Activated CD4-positive, alpha-beta memory T cell treated with anti-CD3 and anti-CD28 coated beads, Interleukin-2, amount 10 ng/mL, durations not matched to agents 7 days and 5 days (primary cell): ENCODE data around the gene MMEL1. TPM values are rescaled to one million over a fixed set of nuclear protein-coding genes. Genes with fewer than 3 reads are reported as not detected.

ENCODE experiments used
- CTCF ChIA-PET: fragments of 350-600 bp; sonication (Branson Sonifier 250); formaldehyde crosslinking; loops from one replicate; lab custom pipeline; 2021; ENCODE audit warnings: antibody characterized with exemption, inconsistent platforms; lab: Charles Lee
- POLR2A ChIA-PET: fragments of 350-600 bp; sonication (Branson Sonifier 250); formaldehyde crosslinking; loops from one replicate; lab custom pipeline; 2021; ENCODE audit warnings: antibody characterized with exemption; lab: Charles Lee
- DNase-seq: peaks from one replicate; pipeline ENCODE4 v3.0.0-alpha.2; 2020
- H3K27ac Mint-ChIP-seq: one replicate; pipeline ENCODE4 v1.8.0; 2021; ENCODE audit warnings: mild to moderate bottlenecking, mixed read lengths
- H3K27me3 Mint-ChIP-seq: one replicate; pipeline ENCODE4 v1.8.0; 2021; ENCODE audit warnings: mixed read lengths
- H3K36me3 Mint-ChIP-seq: one replicate; pipeline ENCODE4 v1.8.0; 2021; ENCODE audit warnings: low read depth, mixed read lengths
- H3K4me1 Mint-ChIP-seq: one replicate; pipeline ENCODE4 v1.8.0; 2021; ENCODE audit warnings: mixed read lengths
- H3K4me3 Mint-ChIP-seq: one replicate; pipeline ENCODE4 v1.8.0; 2021; ENCODE audit warnings: mild to moderate bottlenecking, mixed read lengths
- H3K9me3 Mint-ChIP-seq: one replicate; pipeline ENCODE4 v1.8.0; 2021; ENCODE audit warnings: mixed read lengths
- total RNA-seq, 2 experiments: library from RNA; stranded (reverse); gene quantifications; one replicate each; pipeline ENCODE4 v1.2.3, GENCODE V29; 2021

Gene MMEL1
- total RNA-seq, 2 experiments from 2014 or later: 1.0 to 1.5 TPM

DNA sequence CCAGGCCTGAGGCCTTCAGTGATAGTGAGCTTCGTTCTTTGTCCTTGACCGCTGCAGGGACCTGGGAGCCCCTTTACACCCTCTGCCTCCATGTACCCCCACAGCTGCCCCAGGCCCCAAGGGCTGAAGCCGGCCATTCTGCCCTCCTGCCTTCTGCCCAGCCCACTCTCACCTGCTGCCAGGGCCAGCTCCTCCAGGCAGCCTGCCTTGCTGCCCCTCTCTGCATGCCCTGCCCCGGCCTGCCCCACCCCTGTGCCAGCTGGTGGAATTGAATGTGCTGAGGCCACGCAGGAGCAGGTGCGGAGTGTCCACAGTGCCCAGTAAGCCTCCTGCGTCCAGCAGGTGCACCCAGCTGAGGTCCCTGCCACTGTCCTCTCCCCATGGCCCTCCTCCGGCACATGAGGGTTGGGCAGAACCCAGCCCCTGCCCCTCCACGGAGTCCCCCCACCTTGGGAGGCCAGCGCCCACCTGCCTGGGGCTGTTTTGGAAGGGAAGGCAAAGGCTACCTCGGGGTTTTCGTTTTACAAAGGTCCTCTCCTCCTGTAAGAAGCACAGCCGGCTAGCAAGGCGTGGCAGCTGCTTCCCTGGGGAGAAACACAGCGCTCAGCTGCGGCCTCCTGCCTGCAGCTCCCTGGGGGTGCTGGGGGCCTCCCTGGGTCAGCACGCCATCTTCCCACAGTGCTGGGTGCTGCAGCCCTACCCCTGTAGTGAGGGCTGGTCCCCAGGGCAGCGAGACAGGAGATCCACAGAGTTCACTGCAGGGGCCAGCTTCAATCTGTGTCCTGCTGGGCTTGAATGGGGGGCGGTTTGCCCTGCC lies 21.0 kb downstream of the MMEL1 start:
- Mint-ChIP-seq H3K27me3 (peaks cover 3% of the 10 kb centered on the region), H3K27ac (no peak overlapping the region), H3K9me3 (peaks cover 24% of the 10 kb centered on the region), H3K4me3 (no peak overlapping the region), H3K36me3 (peaks cover 4% of the 10 kb centered on the region), H3K4me1 (peaks cover 4% of the 10 kb centered on the region)
- CTCF ChIA-PET: no interaction called here
- POLR2A ChIA-PET: no interaction called here
- no peak for DNase-seq

- H3K27ac Mint-ChIP-seq: no peak overlapping the region
- no peaks in the 10 kb centered on the region for H3K4me1 Mint-ChIP-seq
- no peak overlapping the region for H3K4me3 Mint-ChIP-seq
- H3K9me3 Mint-ChIP-seq: peaks cover 18% of the 10 kb centered on the region
- no peak for DNase-seq
- POLR2A ChIA-PET: no interaction called here
- peaks cover 3% of the 10 kb centered on the region for H3K27me3 Mint-ChIP-seq
- CTCF ChIA-PET: no interaction called here
- no peaks in the 10 kb centered on the region for H3K36me3 Mint-ChIP-seq
Observed at GRCh38 chr1:2611031-2611501, 21.8 kb downstream of the MMEL1 start.

- Mint-ChIP-seq H3K4me3 (no peak overlapping the region), H3K27ac (no peak overlapping the region), H3K36me3 (no peaks in the 10 kb centered on the region), H3K27me3 (peaks cover 3% of the 10 kb centered on the region), H3K9me3 (peaks cover 14% of the 10 kb centered on the region), H3K4me1 (no peaks in the 10 kb centered on the region)
- ChIA-PET POLR2A (no interaction called here), CTCF (no interaction called here)
- DNase-seq: no peak
Observed at GRCh38 chr1:2610036-2610959, 22.5 kb downstream of the MMEL1 start.

DNA sequence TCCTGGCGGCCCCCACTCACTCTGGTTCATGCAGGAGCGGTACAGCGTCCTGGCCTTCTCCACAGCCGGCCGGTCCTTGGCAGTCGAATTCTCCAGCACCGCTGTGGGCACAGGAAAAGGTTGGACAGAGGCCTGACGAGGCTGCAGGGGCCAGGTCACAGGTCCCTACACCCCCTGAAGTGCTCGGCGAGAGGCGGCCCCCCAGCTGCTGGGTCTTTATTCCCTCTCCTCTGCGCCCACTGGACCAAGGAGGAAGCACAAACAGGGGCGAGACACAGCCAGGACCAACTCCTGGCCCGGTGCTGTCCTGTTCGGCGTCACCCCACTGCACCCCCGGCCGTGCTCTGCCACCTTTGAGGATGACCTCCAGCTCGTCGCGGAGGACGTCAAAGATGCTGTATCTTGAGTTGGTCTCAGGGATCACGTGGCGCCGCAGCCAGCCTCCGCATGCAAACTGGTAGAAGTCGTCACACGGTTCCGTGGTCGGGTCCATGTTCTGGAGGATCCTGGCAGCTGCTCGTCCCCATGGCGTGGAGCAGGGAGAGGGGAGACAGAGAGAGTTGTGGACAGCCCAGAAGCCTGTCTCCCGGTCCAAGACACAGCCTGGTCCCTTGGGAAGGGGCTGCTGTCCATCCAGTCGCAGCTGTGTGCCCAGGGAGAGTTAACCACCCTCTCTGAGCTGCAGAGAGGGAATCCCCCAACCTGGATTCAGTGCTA lies 23.3 kb downstream of the MMEL1 start:
- no peak for DNase-seq
- no peak overlapping the region for H3K27ac Mint-ChIP-seq
- no peak overlapping the region for H3K4me3 Mint-ChIP-seq
- peaks cover 10% of the 10 kb centered on the region for H3K9me3 Mint-ChIP-seq
- no peaks in the 10 kb centered on the region for H3K36me3 Mint-ChIP-seq
- ChIA-PET POLR2A (interaction anchor here (0.6 kb wide), 1 partner anchor 324 kb away, joined by 3 read pairs; no protein-coding TSS in a partner anchor), CTCF (no interaction called here)
- no peaks in the 10 kb centered on the region for H3K4me1 Mint-ChIP-seq
- H3K27me3 Mint-ChIP-seq: peaks cover 3% of the 10 kb centered on the region

GRCh38 chr1:2607641-2608091 lies 25.1 kb downstream of the MMEL1 start:
- ChIA-PET CTCF (no interaction called here), POLR2A (no interaction called here)
- DNase-seq: no peak
- Mint-ChIP-seq H3K36me3 (no peaks in the 10 kb centered on the region), H3K9me3 (peaks cover 4% of the 10 kb centered on the region), H3K27me3 (no peaks in the 10 kb centered on the region), H3K4me1 (no peaks in the 10 kb centered on the region), H3K4me3 (no peak overlapping the region), H3K27ac (no peak overlapping the region)

- POLR2A ChIA-PET: no interaction called here
- H3K27ac Mint-ChIP-seq: no peak overlapping the region
- H3K9me3 Mint-ChIP-seq: peaks cover 4% of the 10 kb centered on the region
- CTCF ChIA-PET: no interaction called here
- H3K4me3 Mint-ChIP-seq: no peak overlapping the region
- H3K4me1 Mint-ChIP-seq: no peaks in the 10 kb centered on the region
- no peaks in the 10 kb centered on the region for H3K36me3 Mint-ChIP-seq
- H3K27me3 Mint-ChIP-seq: no peaks in the 10 kb centered on the region
- no peak for DNase-seq
Observed at GRCh38 chr1:2606881-2607621, 25.8 kb downstream of the MMEL1 start.

DNA sequence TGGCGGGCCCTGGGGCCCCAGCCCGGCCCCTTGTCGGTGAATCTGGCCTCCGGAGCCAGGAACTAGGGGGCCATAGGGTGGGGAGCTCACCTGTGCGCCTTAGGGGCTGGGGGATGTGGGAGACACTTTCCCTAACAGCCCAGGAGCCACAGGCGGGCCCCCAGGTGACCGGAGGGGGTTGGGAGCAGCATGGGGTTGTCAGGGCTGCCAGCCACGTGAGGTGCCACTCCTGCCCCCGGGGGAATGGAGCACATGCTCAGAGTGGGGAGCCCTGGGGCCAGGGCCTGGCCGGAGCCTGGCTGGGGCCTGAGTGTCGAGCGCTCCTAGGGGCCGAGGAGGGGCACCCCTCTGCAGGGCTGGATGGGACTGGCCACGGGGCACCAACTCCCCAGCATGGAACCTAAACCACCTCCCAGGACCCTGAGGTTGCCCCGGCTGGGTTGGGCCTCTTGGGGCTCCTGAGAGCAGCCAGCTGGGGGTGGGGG lies 26.4 kb downstream of the MMEL1 start:
- Mint-ChIP-seq H3K4me1 (no peaks in the 10 kb centered on the region), H3K36me3 (no peaks in the 10 kb centered on the region), H3K9me3 (peaks cover 4% of the 10 kb centered on the region), H3K27me3 (no peaks in the 10 kb centered on the region), H3K27ac (no peak overlapping the region), H3K4me3 (no peak overlapping the region)
- CTCF ChIA-PET: no interaction called here
- POLR2A ChIA-PET: no interaction called here
- no peak for DNase-seq

DNA sequence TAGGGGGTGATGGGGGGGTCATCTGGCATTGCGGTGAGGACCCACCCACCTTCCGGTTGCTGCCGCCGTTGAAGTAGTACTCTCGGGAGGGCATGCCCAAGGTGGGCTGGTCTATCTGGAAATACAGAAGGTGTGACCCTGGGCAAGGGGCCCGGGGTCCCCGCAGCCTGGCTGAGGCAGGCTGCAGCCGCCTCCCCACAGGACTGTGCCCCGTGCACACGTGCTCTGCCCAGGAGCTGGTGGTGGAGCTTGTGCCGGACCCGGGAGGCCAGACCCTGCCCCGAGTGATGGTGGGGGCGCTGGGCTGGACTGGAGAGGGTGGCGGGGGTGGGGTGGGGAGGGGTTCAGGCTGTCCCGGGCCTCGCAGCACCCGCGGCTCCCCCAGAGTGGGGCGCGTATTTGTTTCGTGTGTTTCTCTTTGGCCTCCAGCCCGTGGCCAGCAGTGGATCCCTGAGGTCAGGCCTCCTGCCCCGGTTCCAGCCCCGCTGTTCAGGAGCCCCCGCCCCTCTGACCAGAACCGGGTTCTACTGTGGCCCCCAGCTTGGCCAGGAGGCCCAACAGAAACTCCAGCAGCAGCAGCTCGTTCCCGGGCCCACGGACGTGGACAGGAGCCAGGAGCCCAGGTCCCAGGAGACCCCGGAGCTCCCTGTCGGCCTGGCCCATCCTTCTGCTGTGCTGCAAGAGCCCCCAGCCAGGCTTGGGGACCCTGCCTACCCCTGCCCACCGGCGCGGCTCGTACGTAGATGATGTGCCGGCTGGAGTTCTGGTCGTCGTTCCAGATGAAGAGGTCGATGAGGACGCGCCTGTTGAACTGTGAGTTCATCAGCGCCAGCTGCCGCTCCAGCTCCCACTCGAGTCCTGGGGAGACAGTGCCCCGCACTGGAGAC lies 27.1 kb downstream of the MMEL1 start:
- CTCF ChIA-PET: no interaction called here
- no peak overlapping the region for H3K4me3 Mint-ChIP-seq
- H3K9me3 Mint-ChIP-seq: peaks cover 4% of the 10 kb centered on the region
- H3K36me3 Mint-ChIP-seq: no peaks in the 10 kb centered on the region
- POLR2A ChIA-PET: no interaction called here
- no peaks in the 10 kb centered on the region for H3K4me1 Mint-ChIP-seq
- no peak overlapping the region for H3K27ac Mint-ChIP-seq
- DNase-seq: peak; percentile 14
- H3K27me3 Mint-ChIP-seq: no peaks in the 10 kb centered on the region

DNA sequence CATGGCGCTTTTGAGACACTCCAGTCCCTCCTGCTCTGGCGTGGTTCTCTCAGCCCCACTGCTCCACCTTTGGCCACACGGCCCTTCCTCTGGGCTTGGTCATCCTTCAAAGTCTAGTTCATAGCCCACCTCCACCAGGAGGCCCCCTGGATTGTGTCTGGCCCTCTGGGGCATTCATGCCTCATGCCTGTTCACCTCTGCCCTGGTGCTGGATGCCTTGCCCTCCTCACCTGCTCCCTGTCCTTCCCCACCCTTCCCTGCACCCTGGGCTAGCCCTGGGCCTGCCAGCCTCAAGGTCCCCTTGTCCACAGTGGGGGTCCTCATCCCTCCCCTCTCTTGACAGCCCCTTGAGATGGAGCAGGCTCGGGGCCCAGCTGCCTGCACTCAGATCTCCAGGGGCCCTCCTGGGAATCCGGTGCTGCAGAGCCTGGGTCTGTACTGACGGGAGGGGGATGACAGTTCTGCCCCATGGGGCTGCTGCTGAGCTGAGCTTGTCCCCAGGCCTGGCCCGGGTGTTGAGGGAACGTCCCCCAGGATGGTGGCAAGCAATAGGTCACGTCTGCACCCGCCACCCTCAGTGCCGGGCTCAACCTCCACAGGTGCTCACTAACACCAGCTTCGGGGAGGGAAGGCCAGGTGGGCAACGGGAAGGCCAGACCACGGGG lies 27.8 kb downstream of the MMEL1 start:
- no peak overlapping the region for H3K4me3 Mint-ChIP-seq
- H3K36me3 Mint-ChIP-seq: no peaks in the 10 kb centered on the region
- no peak overlapping the region for H3K27ac Mint-ChIP-seq
- peaks cover 4% of the 10 kb centered on the region for H3K9me3 Mint-ChIP-seq
- no peaks in the 10 kb centered on the region for H3K4me1 Mint-ChIP-seq
- POLR2A ChIA-PET: no interaction called here
- no peaks in the 10 kb centered on the region for H3K27me3 Mint-ChIP-seq
- peak; percentile 15 for DNase-seq
- CTCF ChIA-PET: no interaction called here

DNA sequence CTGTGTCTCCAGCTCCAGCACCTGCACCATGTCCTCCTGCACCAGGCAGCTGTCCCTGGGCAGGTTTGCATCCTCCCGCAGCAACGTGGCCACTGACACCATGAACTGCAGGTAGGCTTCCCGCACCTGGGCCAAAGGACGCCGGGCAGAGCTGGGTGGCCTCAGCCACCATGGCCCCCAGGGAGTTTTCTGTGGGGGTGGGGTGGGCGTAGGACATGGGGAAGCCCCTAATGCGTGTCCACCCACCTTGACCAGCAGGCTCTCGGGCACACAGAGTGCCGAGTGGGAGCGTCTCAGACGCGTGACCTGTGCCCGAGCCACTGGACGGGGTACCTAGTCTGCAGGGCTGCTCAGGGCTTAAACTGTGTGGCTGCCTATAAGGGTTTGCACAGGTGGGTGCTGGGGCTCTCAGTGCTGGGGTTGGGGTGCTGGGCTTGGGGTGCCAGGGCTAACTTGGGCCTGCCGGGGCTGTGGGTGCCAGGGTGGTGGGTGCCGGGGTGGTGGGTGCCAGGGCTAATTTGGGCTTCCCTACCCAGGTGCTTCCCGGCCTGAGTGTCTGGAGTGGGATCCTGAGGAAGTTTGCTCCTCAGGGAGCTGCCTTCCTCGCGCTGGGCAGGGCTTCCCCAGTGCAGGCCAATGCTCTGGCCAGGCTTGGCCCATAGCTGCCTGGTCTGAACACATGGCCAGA lies 28.5 kb downstream of the MMEL1 start:
- Mint-ChIP-seq H3K27me3 (no peaks in the 10 kb centered on the region), H3K4me3 (no peak overlapping the region), H3K9me3 (peaks cover 4% of the 10 kb centered on the region), H3K4me1 (no peaks in the 10 kb centered on the region), H3K27ac (no peak overlapping the region), H3K36me3 (no peaks in the 10 kb centered on the region)
- ChIA-PET POLR2A (no interaction called here), CTCF (no interaction called here)
- DNase-seq: no peak
